ENCODE data around the gene NUDT9. TPM values are rescaled to one million over a fixed set of nuclear protein-coding genes. Genes with fewer than 3 reads are reported as not detected.
"Not testable (repeated sequence)": the region's sequence is repeated elsewhere in the genome, so short reads cannot be mapped to it uniquely, and the experiment has no call there.

NUDT9 gene
- total RNA-seq, 2 donors from 2014 or later = 15.5 to 17.2 TPM

GRCh38 chr4:87391576-87392054, 30.8 kb upstream of the NUDT9 start:
- DNase-seq (ENCODE audit: low spot score) (no peak), ATAC-seq (ENCODE audit: insufficient number of reproducible peaks, low FRiP score, low read depth) (peak; percentile 34)
- H3K4me1 ChIP-seq (ENCODE audit: control insufficient read depth in 1 of 2, low read depth in 2 of 2) = peaks cover 7 to 18% of the 10 kb centered on the region in 2 donors
- H3K27me3 ChIP-seq (replicated peaks; ENCODE audit: insufficient read depth) = no peaks in the 10 kb centered on the region
- H3K4me3 ChIP-seq = peak overlapping the region; percentile 86
- H3K27ac ChIP-seq = peak overlapping the region; percentile 85
- TF ChIP-seq CTCF (IDR thresholded peaks at IDR 0.05) = no peak
- no peaks in the 10 kb centered on the region for H3K36me3 ChIP-seq
- no peaks in the 10 kb centered on the region for H3K9me3 ChIP-seq

- peaks cover 7 to 18% of the 10 kb centered on the region in 2 donors for H3K4me1 ChIP-seq (ENCODE audit: control insufficient read depth in 1 of 2, low read depth in 2 of 2)
- DNase-seq (ENCODE audit: low spot score) = no peak
- H3K27ac ChIP-seq = peak overlapping the region in 1 of 2 donors; percentile 85
- no peaks in the 10 kb centered on the region for H3K9me3 ChIP-seq
- TF ChIP-seq CTCF (IDR thresholded peaks at IDR 0.05) = no peak
- H3K4me3 ChIP-seq = peak overlapping the region; percentile 86
- no peak for ATAC-seq (ENCODE audit: insufficient number of reproducible peaks, low FRiP score, low read depth)
- H3K27me3 ChIP-seq (replicated peaks; ENCODE audit: insufficient read depth) = no peaks in the 10 kb centered on the region
- no peaks in the 10 kb centered on the region for H3K36me3 ChIP-seq
Measured at GRCh38 chr4:87392183-87392582, 30.2 kb upstream of the NUDT9 start.

- DNase-seq (ENCODE audit: low spot score); H3K9me3 ChIP-seq; H3K27me3 ChIP-seq (replicated peaks; ENCODE audit: insufficient read depth); H3K36me3 ChIP-seq; H3K4me1 ChIP-seq (ENCODE audit: control insufficient read depth in 1 of 2, low read depth in 2 of 2); H3K27ac ChIP-seq; H3K4me3 ChIP-seq; ATAC-seq (ENCODE audit: insufficient number of reproducible peaks, low FRiP score, low read depth): not testable (repeated sequence)
Measured at GRCh38 chr4:87395073-87395472, 27.3 kb upstream of the NUDT9 start.

- DNase-seq (ENCODE audit: low spot score) = not testable (repeated sequence)
Measured at GRCh38 chr4:87395851-87396250, 26.5 kb upstream of the NUDT9 start.

GRCh38 chr4:87399148-87399547, 23.2 kb upstream of the NUDT9 start:
- ATAC-seq (ENCODE audit: insufficient number of reproducible peaks, low FRiP score, low read depth) (no peak), DNase-seq (ENCODE audit: low spot score) (no peak)
- Histone ChIP-seq H3K4me3 (no peak overlapping the region), H3K27me3 (replicated peaks; ENCODE audit: insufficient read depth) (no peaks in the 10 kb centered on the region), H3K36me3 (no peaks in the 10 kb centered on the region), H3K9me3 (no peaks in the 10 kb centered on the region), H3K27ac (no peak overlapping the region), H3K4me1 (ENCODE audit: control insufficient read depth in 1 of 2, low read depth in 2 of 2) (no peaks in the 10 kb centered on the region)
- TF ChIP-seq CTCF (IDR thresholded peaks at IDR 0.05) = no peak

More at GRCh38 chr4:87395851-87396250, 26.5 kb upstream of the NUDT9 start:
- H3K4me1 ChIP-seq (ENCODE audit: control insufficient read depth in 1 of 2, low read depth in 2 of 2); H3K9me3 ChIP-seq; ATAC-seq (ENCODE audit: insufficient number of reproducible peaks, low FRiP score, low read depth); H3K27ac ChIP-seq; H3K27me3 ChIP-seq (replicated peaks; ENCODE audit: insufficient read depth); H3K4me3 ChIP-seq; H3K36me3 ChIP-seq: not testable (repeated sequence)

GRCh38 chr4:87399954-87400353, 22.4 kb upstream of the NUDT9 start:
- ATAC-seq (ENCODE audit: insufficient number of reproducible peaks, low FRiP score, low read depth) = no peak
- no peaks in the 10 kb centered on the region for H3K4me1 ChIP-seq (ENCODE audit: control insufficient read depth in 1 of 2, low read depth in 2 of 2)
- no peak overlapping the region for H3K27ac ChIP-seq
- H3K9me3 ChIP-seq = no peaks in the 10 kb centered on the region
- TF ChIP-seq CTCF (IDR thresholded peaks at IDR 0.05) = no peak
- H3K36me3 ChIP-seq = no peaks in the 10 kb centered on the region
- DNase-seq (ENCODE audit: low spot score) = no peak
- no peak overlapping the region for H3K4me3 ChIP-seq
- H3K27me3 ChIP-seq (replicated peaks; ENCODE audit: insufficient read depth) = no peaks in the 10 kb centered on the region

- H3K36me3 ChIP-seq; H3K4me1 ChIP-seq (ENCODE audit: control insufficient read depth in 1 of 2, low read depth in 2 of 2); H3K9me3 ChIP-seq; ATAC-seq (ENCODE audit: insufficient number of reproducible peaks, low FRiP score, low read depth); DNase-seq (ENCODE audit: low spot score); H3K27me3 ChIP-seq (replicated peaks; ENCODE audit: insufficient read depth); H3K4me3 ChIP-seq; H3K27ac ChIP-seq: not testable (repeated sequence)
Measured at GRCh38 chr4:87403732-87404131, 18.6 kb upstream of the NUDT9 start.
